Kidney epithelial cell (primary cell): ENCODE measurements around the gene MICAL3. TPM values are rescaled to one million over a fixed set of nuclear protein-coding genes. Genes with fewer than 3 reads are reported as not detected.

Experiments
- DNase-seq: peaks from one replicate; pipeline ENCODE4 v3.0.0-alpha.2; 2010; ENCODE audit warnings: low read depth
- H3K27me3 ChIP-seq: 2 replicates; pipeline ENCODE4 v1.6.0; 2011; ENCODE audit warnings: low read length; ENCODE audit not compliant: control insufficient read depth, insufficient read depth
- H3K36me3 ChIP-seq: 2 replicates; pipeline ENCODE4 v1.5.1; 2011; ENCODE audit warnings: low read length; ENCODE audit not compliant: control insufficient read depth, insufficient read depth
- H3K4me3 ChIP-seq: 2 replicates; pipeline ENCODE4 v1.5.1; 2011; ENCODE audit warnings: low read depth, mild to moderate bottlenecking, control low read depth, low read length
- CTCF ChIP-seq: IDR thresholded peaks from 2 replicates; pipeline ENCODE4 v1.5.1; 2011; ENCODE audit warnings: mild to moderate bottlenecking, moderate library complexity, low read length, control low read depth, inconsistent platforms; ENCODE audit not compliant: insufficient read depth, poor library complexity, severe bottlenecking
- total RNA-seq: library from RNA; depleted of rRNA; stranded (reverse); fragments of >200 nt; gene quantifications from 2 replicates; pipeline ENCODE4 v1.2.3, GENCODE V29; 2015

MICAL3 gene
- total RNA-seq, 1 donor from 2014 or later = 38.9 TPM

GRCh38 chr22:17741866-17742526 lies 282.4 kb downstream of the MICAL3 start:
- Histone ChIP-seq H3K27me3 (no peaks in the 10 kb centered on the region), H3K36me3 (no peaks in the 10 kb centered on the region), H3K4me3 (no peak overlapping the region)
- no peak for DNase-seq
- TF ChIP-seq CTCF = no peak

GRCh38 chr22:17739196-17739975 lies 285.0 kb downstream of the MICAL3 start:
- DNase-seq = no peak
- TF ChIP-seq CTCF = no peak
- Histone ChIP-seq H3K36me3 (peaks cover 1% of the 10 kb centered on the region), H3K4me3 (no peak overlapping the region), H3K27me3 (no peaks in the 10 kb centered on the region)

- H3K27me3 ChIP-seq = no peaks in the 10 kb centered on the region
- no peak for TF ChIP-seq CTCF
- H3K36me3 ChIP-seq = peaks cover 1% of the 10 kb centered on the region
- H3K4me3 ChIP-seq = no peak overlapping the region
- DNase-seq = no peak
These were observed 285.8 kb downstream of the MICAL3 start for GRCh38 chr22:17738386-17739128.

Other genes starting within 250 kb of the MICAL3 start
- gene PEX26, start 53.4 kb upstream of the MICAL3 start, total RNA-seq = 32.4 and 34.4 TPM in 2 replicates
- gene TUBA8, start 86.2 kb upstream of the MICAL3 start, total RNA-seq = 2.2 TPM in 1 of 2 replicates, not detected in the other
- gene USP18, start 125.6 kb upstream of the MICAL3 start, total RNA-seq = 8.4 and 9.4 TPM in 2 replicates